ENCODE data around the gene TAS1R2.
"Not testable (repeated sequence)": the region's sequence is repeated elsewhere in the genome, so short reads cannot be mapped to it uniquely, and the experiment has no call there.

The TAS1R2 gene

DNA sequence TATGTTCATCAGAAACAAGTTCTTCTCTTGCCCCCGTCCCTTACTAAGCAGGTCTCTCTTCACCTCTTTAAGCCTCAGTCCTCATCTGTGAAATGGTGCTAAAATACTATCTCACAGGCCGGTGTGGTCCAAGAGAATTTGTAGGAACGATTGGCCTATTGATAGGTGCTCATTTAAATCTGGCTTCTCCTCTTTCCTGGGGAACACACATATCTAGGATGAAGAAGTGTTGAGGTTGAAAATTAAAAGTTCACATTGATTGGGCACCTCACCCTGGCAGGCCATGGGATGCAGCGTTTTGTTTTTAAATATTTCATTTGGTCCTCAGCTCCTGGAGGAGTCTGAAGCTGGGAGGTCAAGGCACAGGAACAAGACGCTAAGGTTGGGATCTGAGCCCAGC, 8.9 kb upstream of the TAS1R2 start:
- DNase-seq, result no peak

DNA sequence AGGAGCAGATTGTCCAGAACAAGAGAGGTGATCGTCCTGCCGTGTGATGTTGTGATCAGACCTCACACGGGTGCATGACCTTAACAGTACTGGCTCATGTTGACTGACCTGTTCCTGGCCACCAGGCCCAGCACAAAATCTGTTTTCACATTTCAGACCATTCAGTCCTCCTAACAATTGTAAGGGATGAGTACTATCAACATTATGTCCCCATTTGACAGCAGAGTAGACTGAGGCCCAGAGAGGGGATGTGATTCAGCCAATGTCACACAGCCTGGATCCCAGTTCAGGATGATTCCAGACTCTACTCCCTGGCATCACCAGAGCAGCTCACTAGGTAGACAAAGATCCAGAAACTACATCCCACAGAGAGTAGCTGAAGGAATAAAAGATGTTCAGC, 7.4 kb upstream of the TAS1R2 start:
- DNase-seq, result no peak

DNA sequence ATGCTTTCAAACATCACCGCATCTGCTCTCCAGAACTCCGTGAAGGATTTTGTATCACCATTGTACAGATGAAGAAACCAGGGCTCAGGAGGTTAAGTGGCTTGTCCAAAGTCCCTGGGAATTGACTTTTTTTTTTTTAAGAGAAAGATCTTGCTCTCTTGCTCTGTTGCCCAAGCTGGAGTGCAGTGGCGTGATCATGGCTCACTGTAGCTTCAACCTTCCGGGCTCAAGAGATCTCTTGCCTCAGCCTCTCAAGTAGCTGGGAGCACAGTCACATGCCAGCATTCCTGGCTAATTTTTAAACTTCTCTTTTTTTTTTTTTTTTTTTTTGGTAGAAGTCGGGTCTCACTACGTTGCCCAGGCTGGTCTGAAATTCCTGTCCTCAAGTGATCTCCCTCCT, 6.9 kb upstream of the TAS1R2 start:
- no peak for DNase-seq

DNA sequence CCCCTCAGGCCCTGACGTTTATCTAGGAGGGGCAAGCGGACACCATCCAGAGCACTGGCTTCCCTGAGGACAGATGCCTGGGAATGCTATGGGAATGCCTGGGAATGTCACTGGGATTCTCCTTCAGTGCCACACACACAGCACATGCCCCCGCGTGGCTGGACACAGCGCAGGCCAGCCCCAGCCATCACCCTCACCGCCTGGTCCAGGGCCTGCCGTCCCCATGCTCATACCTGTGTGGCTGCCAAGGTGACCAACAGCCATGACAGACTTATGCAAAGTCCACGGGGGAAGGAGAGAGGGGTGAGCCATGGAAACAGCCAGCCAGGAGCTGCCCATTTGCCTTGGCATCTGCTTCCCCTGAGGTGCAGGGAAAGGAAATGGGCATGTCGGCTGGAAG, 5.7 kb upstream of the TAS1R2 start:
- DNase-seq, result no peak

DNA sequence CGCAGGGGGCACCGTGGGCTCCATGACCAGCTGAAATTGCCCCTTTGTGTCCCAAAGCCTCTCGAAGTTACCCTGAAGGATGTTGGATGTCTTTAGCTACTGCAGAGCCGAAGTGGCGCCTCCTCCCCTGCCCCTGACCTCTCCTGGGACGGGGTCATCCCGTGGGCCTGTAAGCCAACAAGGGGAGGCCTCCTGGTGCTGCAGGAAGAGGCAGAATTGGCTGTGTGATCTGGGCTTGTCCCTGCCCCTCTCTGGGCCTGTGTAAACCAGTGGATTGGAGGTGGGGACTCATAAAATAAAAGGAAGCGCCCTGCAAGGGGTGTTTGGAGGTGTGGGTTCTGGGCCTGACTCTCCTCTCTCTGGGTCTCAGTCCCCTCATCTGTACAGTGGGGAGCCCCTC, 2.1 kb upstream of the TAS1R2 start:
- no peak for DNase-seq

DNA sequence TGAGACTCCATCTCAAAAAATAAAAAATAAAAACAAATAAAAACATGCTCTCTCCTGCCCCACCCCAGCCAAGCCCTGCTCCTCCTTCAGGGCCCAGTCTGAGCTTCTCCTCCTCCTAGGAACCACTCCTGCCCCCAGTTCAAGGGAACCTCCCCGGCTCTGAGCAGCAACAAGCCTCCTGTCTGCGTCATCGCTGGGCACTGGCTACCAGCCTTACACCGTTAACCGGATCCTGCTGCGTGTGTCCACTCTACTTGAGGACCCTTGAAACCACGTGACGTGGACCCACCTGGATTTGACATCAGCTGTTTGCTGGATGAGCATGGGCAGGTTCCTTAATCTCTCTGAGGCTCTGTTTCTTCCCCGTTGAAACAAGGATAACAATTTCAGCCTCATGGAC, 1.6 kb upstream of the TAS1R2 start:
- DNase-seq, result no peak

DNA sequence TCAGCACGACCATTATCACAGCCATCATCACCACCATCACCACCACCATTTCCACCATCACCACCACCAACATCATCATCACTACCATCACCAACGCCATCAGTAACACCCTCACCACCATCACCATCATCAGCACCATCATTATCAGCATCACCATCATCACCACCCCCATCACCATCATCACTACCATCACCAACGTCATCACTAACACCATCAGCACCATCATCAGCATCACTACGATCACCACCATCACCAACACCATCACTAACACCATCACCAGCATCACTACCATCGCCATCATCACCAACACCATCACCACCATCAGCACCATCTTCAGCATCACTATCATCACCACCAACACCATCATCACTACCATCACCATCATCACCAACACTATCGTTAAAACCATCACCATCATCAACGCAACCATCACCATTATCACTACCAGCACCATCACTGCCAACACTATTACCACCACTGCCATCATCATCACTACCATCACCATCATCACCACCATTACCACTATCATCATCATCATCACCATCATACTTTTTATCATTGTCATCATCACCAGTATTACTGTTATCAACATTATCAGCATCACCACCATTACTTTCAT, 1.3 kb downstream of the TAS1R2 start:
- DNase-seq, result no peak

DNA sequence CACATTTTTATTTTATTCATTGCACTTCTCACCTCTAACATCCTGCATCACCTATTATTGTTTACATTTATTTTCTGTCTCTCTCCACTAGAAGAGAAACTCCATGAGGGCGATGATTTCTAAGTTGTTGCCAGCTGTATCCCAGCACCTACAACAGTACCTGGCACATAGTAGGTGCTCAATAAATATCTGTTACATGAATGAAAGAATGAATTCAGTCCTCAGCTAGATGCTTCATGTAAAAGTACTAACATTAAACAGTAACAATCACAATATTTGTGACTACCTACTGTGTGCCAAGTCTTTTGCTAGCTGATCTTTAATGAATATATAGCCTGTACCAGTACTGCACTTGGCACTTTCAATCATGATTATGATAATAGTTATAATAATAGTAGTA, 3.0 kb downstream of the TAS1R2 start:
- DNase-seq, result no peak

DNA sequence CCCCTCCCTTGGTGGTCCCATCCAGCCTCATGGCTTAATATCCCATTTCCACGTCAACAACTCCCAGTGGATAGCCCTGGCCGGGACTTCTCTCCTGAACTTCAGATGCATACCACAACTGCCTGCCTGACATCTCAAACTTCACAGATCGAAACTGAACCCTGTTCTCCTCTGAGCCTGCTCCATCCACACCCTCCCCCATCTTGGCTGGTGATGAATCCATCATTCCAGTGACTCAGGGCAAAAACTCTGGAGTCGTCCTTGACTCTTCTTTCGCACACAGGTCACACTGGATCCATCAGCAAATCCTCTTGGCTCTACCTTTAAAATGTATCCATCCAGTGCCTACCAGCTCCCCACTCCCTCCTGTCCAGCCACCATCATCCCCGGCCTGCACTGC, 3.9 kb downstream of the TAS1R2 start:
- DNase-seq, result no peak

DNA sequence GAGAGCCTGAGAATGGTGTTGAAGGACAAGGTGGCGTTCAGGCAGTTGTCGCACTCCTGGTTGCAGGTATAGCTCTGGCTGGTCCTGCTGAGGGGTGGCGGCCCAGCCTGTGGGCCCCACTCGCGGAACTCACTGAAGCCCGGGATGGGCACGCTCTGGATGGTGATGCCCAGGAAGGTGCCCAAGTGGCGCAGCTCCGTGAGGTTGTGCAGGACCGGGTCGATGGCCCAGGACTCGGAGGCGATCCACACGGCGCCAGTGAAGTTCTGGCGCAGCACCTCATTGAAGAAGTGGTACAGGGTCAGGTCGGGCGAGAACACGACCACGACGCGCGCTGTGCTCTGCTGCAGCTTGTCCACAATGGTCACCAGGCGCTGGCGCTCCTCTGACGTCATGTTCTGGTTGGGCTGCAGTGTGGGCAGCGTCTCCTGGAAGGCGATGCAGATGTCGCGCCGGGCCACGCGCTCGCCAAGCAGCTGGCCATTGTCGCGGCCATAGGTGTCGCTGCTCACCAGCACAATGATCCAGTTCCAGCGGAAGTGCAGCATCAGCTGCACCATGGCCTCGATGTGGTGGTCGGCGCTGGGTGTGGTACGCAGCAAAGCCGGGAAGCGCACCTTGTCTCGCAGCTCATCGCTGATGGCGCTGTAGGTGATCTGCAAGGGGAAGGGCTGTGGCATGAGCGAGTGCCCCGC, 5.0 kb downstream of the TAS1R2 start:
- DNase-seq, result no peak

DNA sequence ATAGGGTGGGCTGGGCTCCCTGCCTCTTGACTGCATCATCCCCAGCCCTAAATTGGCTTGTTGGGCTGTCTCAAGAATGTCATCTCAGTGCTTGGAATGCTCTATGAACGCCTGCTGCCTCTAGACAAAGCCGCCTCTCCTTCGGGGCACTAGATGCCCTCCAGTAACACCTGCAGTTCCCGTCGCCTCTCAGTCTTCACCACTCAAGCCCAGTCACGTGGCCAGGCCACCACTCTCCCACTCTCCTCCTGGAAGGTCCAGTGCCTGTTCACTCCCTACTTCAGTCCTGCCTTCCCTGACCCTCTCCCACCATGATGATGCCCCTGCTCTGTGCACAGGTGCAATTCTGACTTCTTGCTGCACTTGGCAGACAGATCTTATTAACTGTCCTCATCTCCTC, 7.0 kb downstream of the TAS1R2 start:
- no peak for DNase-seq

DNA sequence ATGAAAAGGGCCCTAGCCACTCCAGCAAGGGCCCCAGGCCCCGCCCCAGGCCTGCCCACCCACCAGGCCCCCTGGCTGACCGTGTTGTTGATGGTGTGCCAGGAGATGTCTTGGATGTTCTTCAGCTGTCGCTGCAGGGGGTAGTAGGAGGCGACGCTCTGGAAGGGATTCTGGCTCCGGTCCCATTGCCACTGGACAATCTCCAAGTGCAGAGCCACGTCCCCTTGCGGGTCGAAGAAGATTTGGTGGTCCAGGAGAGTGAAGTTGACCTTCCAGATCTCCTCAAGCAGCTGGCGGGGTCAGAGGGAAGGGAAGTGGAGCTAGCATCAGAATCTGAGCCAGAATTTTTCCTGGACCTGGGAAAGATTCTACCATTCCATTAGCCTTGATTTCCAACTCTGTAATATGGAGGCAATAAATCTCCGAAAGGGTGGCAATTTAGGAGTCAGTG, 10.2 kb downstream of the TAS1R2 start:
- DNase-seq, result no peak

DNA sequence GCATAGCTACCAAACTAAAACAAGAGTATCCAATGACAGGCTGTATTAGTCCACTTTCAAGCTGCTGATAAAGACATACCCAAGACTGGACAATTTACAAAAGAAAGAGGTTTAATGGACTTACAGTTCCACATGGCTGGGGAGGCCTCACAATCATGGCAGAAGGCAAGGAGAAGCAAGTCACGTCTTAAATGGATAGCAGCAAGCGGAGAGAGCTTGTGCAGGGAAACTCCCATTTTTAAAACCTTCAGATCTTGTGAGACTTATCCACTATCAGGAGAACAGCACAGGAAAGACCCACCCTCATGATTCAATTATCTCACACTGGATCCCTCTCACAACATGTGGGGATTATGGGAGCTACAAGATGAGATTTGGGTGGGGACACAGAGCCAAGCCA, 11.7 kb downstream of the TAS1R2 start:
- DNase-seq, result not testable (repeated sequence)

DNA sequence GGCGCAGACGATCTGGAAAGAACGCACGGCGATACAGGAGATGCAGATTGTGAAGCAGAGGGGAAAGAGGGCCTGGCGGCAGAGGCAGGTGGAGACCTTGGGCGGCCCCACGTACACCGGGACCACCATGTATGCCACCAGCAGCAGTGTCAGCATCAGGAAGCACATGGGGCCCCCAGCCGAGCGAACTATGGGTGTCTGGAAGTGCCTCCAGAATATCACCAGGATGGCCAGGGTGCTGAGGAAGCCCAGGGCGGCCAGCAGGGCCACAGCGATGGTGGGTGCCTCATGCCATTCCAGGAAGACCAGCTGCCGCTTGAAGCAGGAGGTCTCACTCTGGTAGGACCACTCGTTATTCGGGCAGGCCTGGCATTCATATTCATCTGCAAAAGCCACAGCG, 19.3 kb downstream of the TAS1R2 start:
- no peak for DNase-seq

DNA sequence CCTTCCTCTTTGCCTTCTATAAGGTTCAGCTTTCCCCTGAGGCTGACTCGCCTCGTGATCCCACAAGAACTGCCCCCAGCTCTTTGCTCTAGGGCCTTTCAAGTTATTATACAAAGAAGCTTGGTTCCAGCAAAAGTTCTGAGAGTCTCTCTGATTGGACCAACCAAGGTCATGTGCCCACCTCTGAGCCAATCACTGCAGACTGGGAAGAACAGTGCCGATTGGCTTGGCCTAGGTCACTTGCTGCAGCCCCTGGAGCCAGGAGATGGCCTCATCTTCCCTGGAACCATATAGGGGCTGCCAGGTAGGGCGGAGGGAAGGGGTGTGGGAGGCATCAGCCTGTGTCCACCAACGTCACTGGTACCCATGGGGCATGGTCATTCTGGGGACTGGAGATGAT, 22.8 kb downstream of the TAS1R2 start:
- no peak for DNase-seq

DNA sequence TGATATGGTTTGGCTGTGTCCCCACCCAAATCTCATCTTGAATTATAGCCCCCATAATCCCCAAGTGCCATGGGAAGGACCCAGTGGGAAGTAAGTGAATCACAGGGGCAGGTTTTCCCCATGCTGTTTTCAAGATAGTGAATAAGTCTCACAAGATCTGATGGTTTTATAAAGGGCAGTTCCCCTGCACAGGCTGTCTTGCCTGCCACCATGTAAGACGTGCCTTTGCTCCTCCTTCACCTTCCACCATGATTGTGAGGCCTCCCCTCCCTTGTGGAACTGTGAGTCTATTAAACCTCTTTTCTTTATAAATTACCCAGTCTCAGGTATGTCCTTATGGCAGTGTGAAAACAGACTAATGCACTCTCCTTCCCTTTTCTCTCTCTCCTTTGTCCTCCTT, 27.1 kb downstream of the TAS1R2 start:
- DNase-seq, result not testable (repeated sequence)

DNA sequence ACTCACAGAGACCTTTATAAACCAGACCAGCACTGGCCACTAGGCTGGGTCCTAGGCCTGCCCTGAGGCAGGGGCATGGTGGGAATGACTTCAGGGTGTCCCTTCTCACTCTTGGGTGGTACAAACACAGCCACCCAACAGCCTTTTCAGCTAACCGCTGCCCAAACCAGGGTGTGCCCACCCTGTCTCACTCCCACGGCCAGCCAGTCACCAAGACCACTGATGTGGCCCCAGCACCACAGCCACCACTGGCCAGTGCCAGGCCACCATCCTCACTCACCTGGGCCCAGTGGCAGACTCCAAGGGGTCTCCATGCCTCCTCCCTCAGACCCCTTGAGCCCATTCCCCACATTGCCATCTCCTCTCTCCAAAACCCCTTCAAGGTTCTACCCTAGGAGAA, 27.8 kb downstream of the TAS1R2 start:
- no peak for DNase-seq

DNA sequence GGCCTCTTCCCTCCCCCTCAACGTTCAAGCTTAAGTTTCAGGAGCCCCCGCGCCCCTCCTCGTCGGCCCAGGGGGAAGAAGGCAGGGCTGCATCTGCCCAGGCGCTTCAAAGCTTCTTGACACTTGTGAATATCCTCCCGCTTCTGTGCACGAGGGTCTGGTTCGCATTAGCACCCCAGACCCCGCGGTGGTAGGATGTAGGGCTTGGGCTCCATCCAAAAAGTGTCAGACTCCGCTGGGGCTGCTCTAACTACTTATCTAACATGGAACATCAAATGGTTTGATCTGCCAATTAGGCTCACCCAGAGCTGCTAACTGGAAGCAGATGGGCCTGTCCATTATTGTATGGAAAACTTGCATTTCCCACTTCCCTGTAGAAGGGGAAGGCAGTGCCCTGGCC, 28.9 kb downstream of the TAS1R2 start:
- no peak for DNase-seq

DNA sequence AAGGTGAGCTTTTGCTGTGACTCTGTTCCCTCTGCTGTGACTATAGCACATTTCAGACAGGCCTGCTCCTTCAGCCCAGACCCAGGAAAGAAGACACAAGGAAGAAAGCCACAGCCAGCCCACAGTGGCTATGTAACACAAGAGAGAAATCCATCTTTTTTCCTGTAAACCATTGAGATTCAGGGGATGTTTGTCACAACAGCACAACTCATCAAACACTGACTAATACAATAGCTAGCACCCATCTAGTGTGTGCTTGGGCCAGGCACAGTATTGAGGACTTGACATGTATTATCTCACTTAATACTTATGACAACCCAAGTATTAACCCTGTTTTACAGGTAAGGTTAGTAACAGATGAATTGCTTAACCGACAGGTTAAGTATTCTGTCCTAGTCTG, 29.8 kb downstream of the TAS1R2 start:
- DNase-seq, result no peak

DNA sequence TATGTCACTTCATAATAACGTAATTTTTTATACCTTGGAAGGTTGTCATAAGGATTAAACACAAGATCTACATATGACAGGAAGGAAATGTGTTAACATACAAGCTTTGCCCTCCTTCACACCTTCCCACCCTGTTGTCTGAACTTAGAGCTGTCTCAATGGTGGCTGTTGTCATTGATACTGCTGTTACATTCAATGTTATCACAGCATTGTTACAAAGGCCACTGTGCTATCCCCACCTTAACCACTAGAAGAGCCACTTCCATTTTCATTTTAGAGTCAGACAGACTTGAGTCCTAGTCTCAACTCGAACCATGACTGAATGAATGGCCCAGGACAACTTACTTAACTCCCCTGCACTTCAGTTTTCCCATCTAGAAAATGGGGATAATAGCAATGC, 31.2 kb downstream of the TAS1R2 start:
- DNase-seq, result no peak

DNA sequence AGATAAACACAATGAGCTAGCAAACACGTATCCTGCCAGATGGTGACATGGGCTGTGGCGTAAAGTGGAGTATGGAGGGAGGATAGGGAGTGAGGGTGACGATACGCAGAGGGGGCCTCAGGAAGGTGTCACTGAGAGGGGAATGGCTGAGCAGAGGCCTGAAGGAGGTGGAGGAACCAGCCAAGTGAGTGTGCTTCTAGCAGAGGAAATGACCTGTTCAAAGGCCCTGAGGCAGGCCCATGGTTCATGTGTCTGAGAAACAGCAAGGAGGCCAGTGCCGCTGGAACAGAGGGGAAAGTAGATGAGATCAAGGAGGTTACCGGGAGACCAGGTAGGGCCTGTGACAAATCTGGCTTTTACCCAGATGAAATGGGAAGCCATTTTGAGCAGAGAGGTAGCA, 36.0 kb downstream of the TAS1R2 start:
- no peak for DNase-seq

DNA sequence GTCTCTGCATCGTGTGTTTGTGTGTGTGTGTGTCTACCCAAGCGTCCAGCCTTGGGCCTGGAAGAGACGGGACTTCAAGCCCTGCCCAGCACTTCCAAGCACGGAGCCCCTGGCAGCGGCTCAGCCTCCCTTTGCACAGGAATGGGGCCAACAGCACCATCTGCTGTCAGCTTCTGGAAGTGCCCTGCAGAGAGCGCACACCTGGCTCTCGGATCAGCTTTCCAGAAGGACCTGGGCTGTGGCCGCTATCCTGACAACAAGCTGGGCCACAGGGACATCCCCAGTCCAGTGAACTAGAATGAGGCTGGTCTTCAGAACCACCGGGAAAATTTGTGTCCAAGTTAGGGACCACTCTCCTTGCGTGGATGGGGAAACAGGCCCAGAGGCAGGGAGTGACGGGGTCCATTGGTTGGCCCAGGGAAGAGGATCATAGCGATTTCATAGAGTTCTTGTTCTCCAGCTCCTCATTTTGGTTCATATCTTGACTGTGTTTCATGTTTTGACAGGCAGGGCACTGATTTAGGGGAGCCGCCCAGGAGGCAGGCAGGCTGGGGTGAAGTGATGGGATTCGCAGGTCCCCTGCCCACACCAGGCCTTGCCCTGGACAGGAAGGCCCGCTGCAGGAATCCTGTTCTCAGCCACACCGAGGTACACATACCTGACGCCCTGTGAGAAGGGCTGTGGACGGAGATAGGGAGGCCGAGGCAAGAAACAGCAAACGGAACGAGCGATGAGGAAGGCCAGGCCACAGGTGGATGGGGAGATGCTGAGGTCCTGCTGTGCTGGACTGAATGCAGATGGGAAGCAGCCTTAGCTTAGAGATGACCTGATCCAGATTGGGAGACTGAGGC, 38.4 kb downstream of the TAS1R2 start:
- peak; percentile 3 for DNase-seq

DNA sequence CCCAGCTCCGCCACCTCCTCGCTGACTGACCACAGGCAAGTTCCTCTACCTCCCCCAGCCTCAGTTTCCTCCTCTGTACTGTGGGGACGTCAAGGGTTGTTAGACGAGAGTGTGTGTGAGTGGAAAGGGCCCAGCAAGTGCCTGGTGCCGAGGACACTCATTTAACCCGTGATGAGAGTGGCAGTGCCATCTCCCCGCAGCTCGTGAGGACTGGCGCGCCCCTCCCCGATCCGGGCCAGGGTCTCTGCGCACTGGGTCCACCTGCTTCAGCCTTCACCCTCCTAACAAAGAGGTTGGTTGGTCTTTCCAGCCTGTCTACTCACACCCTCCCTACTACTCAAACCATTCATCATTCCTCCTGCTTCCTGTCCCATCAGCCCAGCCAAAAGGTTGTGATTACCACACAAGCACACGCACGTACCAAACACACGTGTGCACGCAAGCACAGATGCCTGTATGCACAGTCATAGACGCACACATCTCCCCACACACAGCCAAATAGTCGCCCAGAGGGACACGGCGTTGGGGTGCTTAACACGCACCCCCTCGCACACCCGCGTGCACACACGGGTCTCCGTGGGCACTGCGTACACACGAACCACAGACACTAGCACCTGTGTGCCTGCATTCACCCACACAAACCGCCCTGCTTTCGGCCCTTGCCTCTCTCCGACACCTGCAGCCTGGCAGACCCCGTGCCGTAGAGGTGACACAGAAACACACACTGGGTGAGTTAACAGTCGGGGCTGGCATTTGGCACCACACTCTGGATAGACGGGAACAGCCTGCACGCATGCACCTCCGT, 39.3 kb downstream of the TAS1R2 start:
- no peak for DNase-seq

All from NCI-H748 treated with DMSO at 0.1 percent for 48 hours (cell line).